ENCODE results near the gene NANOS1.

- TF ChIP-seq CTCF (conservative IDR thresholded peaks at IDR 0.05 in 1 of 2, IDR thresholded peaks at IDR 0.05 in 1 of 2; ENCODE audit: low read depth in 1 of 2, low read length in 2 of 2) (no peak), EZH2 (IDR thresholded peaks at IDR 0.05; ENCODE audit: low read length, missing control alignments) (no peak)
These were observed 49.1 kb downstream of the NANOS1 start for GRCh38 chr10:119078422-119079179.
